Measurements from ENCODE around the gene CCDC149. TPM values are rescaled to one million over a fixed set of nuclear protein-coding genes. Genes with fewer than 3 reads are reported as not detected.

CCDC149 gene
- total and polyA plus RNA-seq, 2 of the 13 experiments (the other 11 are each of a cell fraction or from before 2014, with no cell fraction given): 0.44 to 0.95 TPM

DNA sequence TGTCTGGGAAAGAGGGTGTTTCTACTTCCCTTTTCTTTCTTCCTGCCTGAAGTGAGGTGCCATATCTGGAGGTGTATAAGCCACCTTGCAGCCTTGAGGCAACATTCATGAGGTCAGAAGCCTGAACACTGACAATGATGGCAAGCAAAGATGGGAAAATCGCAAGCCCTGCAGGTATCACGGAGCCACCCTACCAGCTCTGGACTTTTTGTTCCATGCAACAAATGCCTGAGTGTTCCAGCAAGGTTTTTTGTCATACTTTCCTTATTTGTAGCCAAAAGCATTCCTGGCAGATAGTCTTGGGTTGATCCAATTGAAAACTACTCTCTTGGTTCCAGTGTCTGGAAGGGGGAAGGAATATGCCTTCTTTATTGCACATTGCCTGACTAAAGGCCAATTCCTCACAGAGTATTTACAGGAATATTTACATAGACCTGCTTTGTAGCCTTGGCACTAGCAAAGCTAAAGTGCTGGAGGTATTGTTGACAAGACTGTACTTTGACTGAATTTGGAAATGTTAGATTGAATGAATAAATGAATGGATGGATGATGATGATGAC lies 131.8 kb downstream of the CCDC149 start (continued):
- TF ChIP-seq ZNF841 (CRISPR knock-in tag; IDR thresholded peaks at IDR 0.05; ENCODE audit: borderline replicate concordance) (no peak), NFE2L2 (IDR thresholded peaks at IDR 0.05; ENCODE audit: low read length) (no peak)

DNA sequence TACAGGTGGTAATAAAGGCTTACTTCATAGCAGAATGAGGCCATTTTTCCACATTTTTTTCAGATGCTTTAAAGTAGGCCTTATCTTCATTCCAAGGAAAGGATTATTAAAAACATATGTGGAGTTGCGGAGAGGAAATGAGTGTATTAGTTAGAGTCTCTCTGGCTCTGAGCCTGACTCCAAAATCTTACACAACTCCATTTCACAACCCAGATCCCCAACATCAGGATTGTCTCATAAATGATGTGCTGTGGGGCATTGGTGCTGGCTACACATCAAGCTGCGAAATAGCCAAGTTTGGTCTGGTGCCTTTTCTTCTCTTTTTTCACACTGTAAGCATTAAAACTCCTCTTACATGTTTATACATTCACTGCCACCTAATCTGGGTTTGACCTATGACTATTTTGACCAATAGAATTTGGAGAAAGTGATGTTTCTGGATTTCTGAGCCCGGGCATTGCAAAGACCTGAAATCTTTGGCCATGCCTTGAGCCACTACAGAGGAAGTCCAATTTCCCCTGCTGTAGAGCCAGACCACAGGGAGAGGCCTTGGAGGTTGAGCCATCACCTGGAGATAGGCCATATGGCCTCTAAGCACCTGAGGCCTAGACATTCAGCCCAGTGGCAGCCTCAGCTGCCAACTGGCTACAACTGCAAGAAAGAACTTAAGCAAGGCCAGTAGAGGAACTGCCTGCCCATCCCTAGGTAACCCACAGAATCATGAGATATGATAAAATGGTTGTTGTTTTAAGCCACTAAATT lies 134.2 kb downstream of the CCDC149 start:
- Histone ChIP-seq H3K4me3 (replicated peaks in 1 of 3; ENCODE audit: insufficient read depth in 1 of 3, low read depth in 2 of 3, low read length in 3 of 3) (no peak overlapping the region), H3K27ac (ENCODE audit: extremely low read length, insufficient read depth, low read length) (no peak overlapping the region), H3K9ac (ENCODE audit: insufficient read depth, low read depth, low read length) (no peak overlapping the region), H3K27me3 (ENCODE audit: control insufficient read depth in 1 of 2, insufficient read depth in 2 of 2, low read length in 2 of 2) (no peaks in the 10 kb centered on the region), H3K79me2 (ENCODE audit: insufficient read depth, low read length) (no peaks in the 10 kb centered on the region), H3K4me2 (ENCODE audit: low read depth, low read length) (no peak overlapping the region), H3K9me3 (ENCODE audit: low read length) (no peaks in the 10 kb centered on the region), H3K36me3 (replicated peaks in 1 of 2; ENCODE audit: control insufficient read depth in 1 of 2, insufficient read depth in 2 of 2, low read length in 2 of 2) (no peaks in the 10 kb centered on the region), H3K4me1 (ENCODE audit: insufficient read depth, low read length) (no peaks in the 10 kb centered on the region), H4K20me1 (ENCODE audit: insufficient read depth, low read length) (no peaks in the 10 kb centered on the region), H2AFZ (ENCODE audit: low read length) (no peak overlapping the region)
- DNase-seq (ENCODE audit: low spot score) (no peak), ATAC-seq (no peak), FAIRE-seq (no peak)
- CTCF ChIA-PET (ENCODE audit: low intra/inter-chr PET ratio, low total read pairs): no interaction called here
- no TSS peak for BruUV-seq (replicated peaks)
- intact Hi-C loops (cut with micrococcal nuclease; ENCODE audit: unreplicated experiment) (no loop called here), in situ Hi-C loops (cut with HindIII; ENCODE audit: extremely low pct_ligation_motif_present, low pct_unique_long_range_greater_than_20kb) (no loop called here)
- POLR2A ChIA-PET: no interaction called here
- WGBS (ENCODE audit: low lambda C conversion rate): 33% methylated on average over 3 of the region's 3 CpGs
- TF ChIP-seq KAT7 (CRISPR knock-in tag; IDR thresholded peaks at IDR 0.05; ENCODE audit: borderline replicate concordance) (no peak), ZNF136 (CRISPR knock-in tag; IDR thresholded peaks at IDR 0.05; ENCODE audit: low read depth) (no peak)

All from HepG2 (cell line).